ENCODE data around the gene SPOP.

GRCh38 chr17:49656247-49656646 is 21.6 kb downstream of the SPOP start:
- TF ChIP-seq CTCF (IDR thresholded peaks at IDR 0.05) (no peak), ZFX (IDR thresholded peaks at IDR 0.05; ENCODE audit: borderline replicate concordance) (no peak)
